SK-N-SH (cell line): ENCODE results near the gene TMEM115. TPM values are rescaled to one million over a fixed set of nuclear protein-coding genes. Genes with fewer than 3 reads are reported as not detected.

Source experiments
- CTCF ChIA-PET: fragments of 300-600, 350-600 bp; formaldehyde crosslinking; extraction: SDS; loops from one replicate; lab custom pipeline; 2021; lab: Yijun Ruan, JAX
- POLR2A ChIA-PET: fragments of 350-600 bp; sonication (Branson Sonifier 250); formaldehyde crosslinking; extraction: SDS; loops from one replicate; lab custom pipeline; 2020; ENCODE audit warnings: antibody characterized with exemption, inconsistent platforms; lab: Yijun Ruan, JAX
- DNase-seq: peaks from one replicate; pipeline ENCODE4 v3.0.0; 2012
- H2AFZ ChIP-seq: fragments of 200-600 bp; sonication (generic); 2 replicates; pipeline ENCODE4 v1.8.1; 2016; ENCODE audit warnings: antibody characterized with exemption, mild to moderate bottlenecking, low read depth
- H3F3A ChIP-seq: fragments of 200-600 bp; sonication (generic); replicated peaks from 2 replicates; pipeline ENCODE3; 2016; ENCODE audit warnings: antibody characterized with exemption, mild to moderate bottlenecking; ENCODE audit not compliant: insufficient read depth
- H3K27ac ChIP-seq, 2 experiments: fragments of 200-500 bp in 1 of 2; fragments of 200-600 bp in 1 of 2; sonication (Bioruptor generic) in 1 of 2; sonication (generic), shearing (Covaris generic) in 1 of 2; 2 replicates each; pipeline versions ENCODE4 v1.5.1 to v1.6.1; 2014 to 2016; ENCODE audit warnings: low read depth in 2 of 2, inconsistent platforms in 1 of 2, low read length in 1 of 2, mild to moderate bottlenecking in 1 of 2, mixed read lengths in 1 of 2
- H3K27me3 ChIP-seq: fragments of 200-600 bp; sonication (generic), shearing (Covaris generic); 2 replicates; pipeline ENCODE4 v1.6.1; 2016; ENCODE audit warnings: mixed run types; ENCODE audit not compliant: insufficient read depth
- H3K36me3 ChIP-seq, 2 experiments: fragments of 200-500 bp in 1 of 2; fragments of 200-600 bp in 1 of 2; sonication (Bioruptor generic) in 1 of 2; sonication (generic) in 1 of 2; replicated peaks in 1 of 2; 2 replicates each; pipeline versions ENCODE3 to v1.5.1; 2014 to 2016; ENCODE audit warnings: low read length in 1 of 2, mild to moderate bottlenecking in 1 of 2; ENCODE audit not compliant: insufficient read depth in 2 of 2, control insufficient read depth in 1 of 2
- H3K4me1 ChIP-seq, 2 experiments: fragments of 200-500 bp in 1 of 2; fragments of 200-600 bp in 1 of 2; sonication (Bioruptor generic) in 1 of 2; sonication (generic), shearing (Covaris generic) in 1 of 2; 2 replicates each; pipeline versions ENCODE4 v1.5.1 to v1.6.1; 2014 to 2016; ENCODE audit warnings: low read depth in 1 of 2, low read length in 1 of 2, mixed run types in 1 of 2; ENCODE audit not compliant: insufficient read depth in 2 of 2, control insufficient read depth in 1 of 2
- H3K4me2 ChIP-seq: fragments of 200-600 bp; sonication (generic), shearing (Covaris generic); 2 replicates; pipeline ENCODE4 v1.6.1; 2017; ENCODE audit warnings: mixed run types
- H3K4me3 ChIP-seq, 2 experiments: fragments of 200-500 bp in 1 of 2; fragments of 200-600 bp in 1 of 2; sonication (Bioruptor generic) in 1 of 2; sonication (generic), shearing (Covaris generic) in 1 of 2; 2 replicates each; pipeline versions ENCODE4 v1.5.1 to v1.8.1; 2014 to 2016; ENCODE audit warnings: low read depth in 2 of 2, inconsistent platforms in 1 of 2, low read length in 1 of 2, mild to moderate bottlenecking in 1 of 2, mixed read lengths in 1 of 2, moderate library complexity in 1 of 2
- H3K79me2 ChIP-seq: fragments of 200-600 bp; sonication (generic); 2 replicates; pipeline ENCODE4 v1.8.1; 2017; ENCODE audit warnings: mild to moderate bottlenecking; ENCODE audit not compliant: insufficient read depth
- H3K9ac ChIP-seq: fragments of 200-600 bp; sonication (generic); 2 replicates; pipeline ENCODE4 v1.6.1; 2017; ENCODE audit warnings: mixed run types
- H3K9me2 ChIP-seq: fragments of 200-600 bp; sonication (generic); 2 replicates; pipeline ENCODE4 v1.6.1; 2017; ENCODE audit warnings: mixed run types
- H3K9me3 ChIP-seq: fragments of 200-600 bp; sonication (generic); 2 replicates; pipeline ENCODE4 v1.6.1; 2017; ENCODE audit warnings: mixed run types, mild to moderate bottlenecking, moderate library complexity
- H4K20me1 ChIP-seq: fragments of 200-600 bp; sonication (generic); 2 replicates; pipeline ENCODE4 v1.6.1; 2017; ENCODE audit warnings: mild to moderate bottlenecking, mixed run types; ENCODE audit not compliant: insufficient read depth
- CHD2 ChIP-seq: fragments of 150-350 bp; IDR thresholded peaks from 2 replicates; pipeline ENCODE4 v1.6.1; 2018; ENCODE audit warnings: low read length; ENCODE audit not compliant: partially characterized antibody
- ELF1 ChIP-seq: IDR thresholded peaks from 2 replicates; pipeline ENCODE4 v1.4.0; 2012
- FOXJ3 ChIP-seq: sonication (generic); formaldehyde crosslinking; IDR thresholded peaks from 2 replicates; pipeline ENCODE4 v1.5.1; 2020; ENCODE audit warnings: mild to moderate bottlenecking, missing genetic modification reagents
- GABPA ChIP-seq: IDR thresholded peaks from 2 replicates; pipeline ENCODE4 v1.4.0; 2012; ENCODE audit warnings: low read depth, mild to moderate bottlenecking
- GATA2 ChIP-seq: sonication (generic); formaldehyde crosslinking; IDR thresholded peaks from 2 replicates; pipeline ENCODE4 v1.5.0; 2020; ENCODE audit warnings: mild to moderate bottlenecking, missing genetic modification reagents
- MXI1 ChIP-seq: IDR thresholded peaks from 2 replicates; pipeline ENCODE4 v1.6.1; 2012; ENCODE audit warnings: mild to moderate bottlenecking, low read depth, low read length, improper control_type of control experiment
- NFIC ChIP-seq: IDR thresholded peaks from 2 replicates; pipeline ENCODE4 v1.4.0; 2012; ENCODE audit warnings: borderline replicate concordance
- NRF1 ChIP-seq: IDR thresholded peaks from 2 replicates; pipeline ENCODE4 v1.6.1; 2012; ENCODE audit warnings: low read depth, mild to moderate bottlenecking, low read length
- POLR2AphosphoS5 ChIP-seq: IDR thresholded peaks from 2 replicates; pipeline ENCODE4 v1.6.1; 2012; ENCODE audit warnings: low read depth, low read length
- RFX5 ChIP-seq: IDR thresholded peaks from 2 replicates; pipeline ENCODE4 v1.6.1; 2012; ENCODE audit warnings: mild to moderate bottlenecking, improper control_type of control experiment, low read length
- SIN3A ChIP-seq: IDR thresholded peaks from 2 replicates; pipeline ENCODE4 v1.6.1; 2012; ENCODE audit warnings: low read depth, mild to moderate bottlenecking, low read length, moderate library complexity, borderline replicate concordance
- TAF1 ChIP-seq: IDR thresholded peaks from 2 replicates; pipeline ENCODE4 v1.6.1; 2012; ENCODE audit warnings: low read depth, mild to moderate bottlenecking, low read length, moderate library complexity, borderline replicate concordance
- YY1 ChIP-seq: IDR thresholded peaks from 2 replicates; pipeline ENCODE4 v1.4.0; 2012; ENCODE audit warnings: low read depth, mild to moderate bottlenecking
- WGBS: methylation state at CpG from one replicate; pipeline ENCODE4 v1.1.6; 2017; ENCODE audit warnings: low lambda C conversion rate; 5-methylcytosine and 5-hydroxymethylcytosine counted together
- polyA plus RNA-seq, 3 experiments: library from polyadenylated mRNA; depleted of rRNA; stranded (reverse); fragments of >200 nt; gene quantifications; 2 replicates each; pipeline ENCODE4 v1.2.3, GENCODE V29; 2012
- TF ChIP-seq, protein P1 (sequence below): IDR thresholded peaks from 2 replicates; pipeline ENCODE4 v1.4.0; 2012; ENCODE audit warnings: low read depth, borderline replicate concordance
- TF ChIP-seq, protein P2 (sequence below): IDR thresholded peaks from 2 replicates; pipeline ENCODE4 v1.4.0; 2012; ENCODE audit warnings: low read depth
- TF ChIP-seq, protein P3 (sequence below): IDR thresholded peaks from 2 replicates; pipeline ENCODE4 v1.4.0; 2012; ENCODE audit warnings: low read depth, borderline replicate concordance

Gene TMEM115, protein sequence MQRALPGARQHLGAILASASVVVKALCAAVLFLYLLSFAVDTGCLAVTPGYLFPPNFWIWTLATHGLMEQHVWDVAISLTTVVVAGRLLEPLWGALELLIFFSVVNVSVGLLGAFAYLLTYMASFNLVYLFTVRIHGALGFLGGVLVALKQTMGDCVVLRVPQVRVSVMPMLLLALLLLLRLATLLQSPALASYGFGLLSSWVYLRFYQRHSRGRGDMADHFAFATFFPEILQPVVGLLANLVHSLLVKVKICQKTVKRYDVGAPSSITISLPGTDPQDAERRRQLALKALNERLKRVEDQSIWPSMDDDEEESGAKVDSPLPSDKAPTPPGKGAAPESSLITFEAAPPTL
- polyA plus RNA-seq (2012; rRNA removed) = 47.8 and 49.2 TPM in 2 replicates
- 20.4 and 34.9 TPM in 2 replicates for polyA plus RNA-seq (2012; cell fraction: cytosol; rRNA removed)
- polyA plus RNA-seq (2012; cell fraction: nucleus; rRNA removed) = 33.8 and 42.1 TPM in 2 replicates

DNA sequence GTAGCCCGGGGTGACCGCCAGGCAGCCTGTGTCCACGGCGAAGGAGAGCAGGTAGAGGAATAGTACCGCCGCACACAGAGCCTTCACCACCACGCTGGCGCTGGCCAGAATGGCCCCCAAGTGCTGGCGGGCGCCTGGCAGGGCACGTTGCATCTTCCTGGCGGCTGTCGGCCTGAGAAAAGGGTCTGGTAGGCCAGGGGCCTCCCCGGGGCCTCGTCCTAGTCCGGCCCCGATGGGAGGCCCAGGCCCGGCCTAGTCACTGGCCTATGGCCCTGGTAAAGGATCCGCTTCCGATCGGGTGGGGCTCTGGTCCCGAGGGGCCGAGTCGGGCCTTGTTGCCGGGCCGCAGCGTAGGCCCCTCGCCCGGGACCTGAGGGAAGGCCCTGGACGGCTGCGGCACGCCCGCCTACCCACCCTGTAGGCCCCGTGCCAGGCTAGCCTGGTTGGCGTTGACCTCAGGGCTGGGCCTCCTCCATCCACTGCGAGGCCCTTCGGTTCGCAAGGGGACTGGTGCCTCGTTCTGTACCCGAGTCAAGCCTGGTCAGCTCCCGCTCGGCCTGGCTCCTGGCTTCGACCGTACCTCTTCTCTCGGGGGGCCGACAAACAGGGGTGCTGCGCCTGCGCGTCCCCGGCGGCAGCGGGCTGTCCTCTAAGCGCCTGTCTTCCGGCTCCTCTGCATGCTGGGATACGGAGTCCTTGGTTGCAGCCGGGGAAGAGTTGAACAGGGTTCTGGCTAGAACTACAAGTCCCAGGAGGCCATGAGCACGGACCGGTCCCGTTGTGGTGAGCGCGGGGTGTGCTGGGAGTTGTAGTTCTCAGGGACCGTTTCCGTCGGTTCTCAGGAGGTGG is at the start of gene TMEM115:
Gene TMEM115 (minus strand): TSS at position 611 of the 849 bp plus-strand sequence. CDS start 458 bp downstream, at position 153.
- peak within 1 kb of the TSS; percentile 60 to 84; a peak in 3 of 4 replicates for H3K27ac ChIP-seq
- peaks cover 8 to 49% of the 10 kb centered on the region in 2 experiments; a peak in 2 of 4 replicates for H3K4me1 ChIP-seq
- peak within 1 kb of the TSS; percentile 94 for H3K4me2 ChIP-seq
- H3K36me3 ChIP-seq = peaks cover 18 to 34% of the 10 kb centered on the region in 2 experiments
- H3K27me3 ChIP-seq = no peaks in the 10 kb centered on the region
- H4K20me1 ChIP-seq = peaks cover 45% of the 10 kb centered on the region
- 3% methylated on average over 20 of the region's 64 CpGs for WGBS
- H3K4me3 ChIP-seq = peak within 1 kb of the TSS; percentile 77 to 95
- H3K9me2 ChIP-seq = no peaks in the 10 kb centered on the region
- no peaks in the 10 kb centered on the region for H3K9me3 ChIP-seq
- POLR2A ChIA-PET = interaction anchor here (0.6 to 1.6 kb wide), 9 partner anchors 8 to 1609 kb away, joined by 3 to 11 read pairs (median 3); partner anchors contain the start of genes CYB561D2 and NPRL2
- H3K79me2 ChIP-seq = peaks cover 52% of the 10 kb centered on the region
- no peaks in the 10 kb centered on the region for H3F3A ChIP-seq
- peak; percentile 98 for DNase-seq
- CTCF ChIA-PET = interaction anchor here (0.8 to 0.9 kb wide), 2 partner anchors 30 to 31 kb away, joined by 3 read pairs; no protein-coding TSS in a partner anchor
- peak within 1 kb of the TSS; percentile 92 for H2AFZ ChIP-seq
- TF ChIP-seq NRF1 (peak; percentile 92), ELF1 (peak; percentile 96), POLR2AphosphoS5 (peak; percentile 56; the same call in 1 of the 2 replicates), GATA2 (CRISPR knock-in tag) (no peak), GABPA (peak; percentile 91), YY1 (no peak), SIN3A (no peak; the same call in 1 of the 2 replicates), NFIC (peak; percentile 21; the same call in 1 of the 2 replicates), MXI1 (peak; percentile 32; the same call in 1 of the 2 replicates), TAF1 (peak; percentile 62), FOXJ3 (CRISPR knock-in tag) (peak; percentile 84), CHD2 (peak; percentile 97), RFX5 (no peak)
- TF ChIP-seq, protein P1, sequence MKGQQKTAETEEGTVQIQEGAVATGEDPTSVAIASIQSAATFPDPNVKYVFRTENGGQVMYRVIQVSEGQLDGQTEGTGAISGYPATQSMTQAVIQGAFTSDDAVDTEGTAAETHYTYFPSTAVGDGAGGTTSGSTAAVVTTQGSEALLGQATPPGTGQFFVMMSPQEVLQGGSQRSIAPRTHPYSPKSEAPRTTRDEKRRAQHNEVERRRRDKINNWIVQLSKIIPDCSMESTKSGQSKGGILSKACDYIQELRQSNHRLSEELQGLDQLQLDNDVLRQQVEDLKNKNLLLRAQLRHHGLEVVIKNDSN = peak; percentile 47; the same call in 1 of the 2 replicates
- TF ChIP-seq, protein P2, sequence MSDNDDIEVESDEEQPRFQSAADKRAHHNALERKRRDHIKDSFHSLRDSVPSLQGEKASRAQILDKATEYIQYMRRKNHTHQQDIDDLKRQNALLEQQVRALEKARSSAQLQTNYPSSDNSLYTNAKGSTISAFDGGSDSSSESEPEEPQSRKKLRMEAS = peak; percentile 38
- TF ChIP-seq, protein P3, sequence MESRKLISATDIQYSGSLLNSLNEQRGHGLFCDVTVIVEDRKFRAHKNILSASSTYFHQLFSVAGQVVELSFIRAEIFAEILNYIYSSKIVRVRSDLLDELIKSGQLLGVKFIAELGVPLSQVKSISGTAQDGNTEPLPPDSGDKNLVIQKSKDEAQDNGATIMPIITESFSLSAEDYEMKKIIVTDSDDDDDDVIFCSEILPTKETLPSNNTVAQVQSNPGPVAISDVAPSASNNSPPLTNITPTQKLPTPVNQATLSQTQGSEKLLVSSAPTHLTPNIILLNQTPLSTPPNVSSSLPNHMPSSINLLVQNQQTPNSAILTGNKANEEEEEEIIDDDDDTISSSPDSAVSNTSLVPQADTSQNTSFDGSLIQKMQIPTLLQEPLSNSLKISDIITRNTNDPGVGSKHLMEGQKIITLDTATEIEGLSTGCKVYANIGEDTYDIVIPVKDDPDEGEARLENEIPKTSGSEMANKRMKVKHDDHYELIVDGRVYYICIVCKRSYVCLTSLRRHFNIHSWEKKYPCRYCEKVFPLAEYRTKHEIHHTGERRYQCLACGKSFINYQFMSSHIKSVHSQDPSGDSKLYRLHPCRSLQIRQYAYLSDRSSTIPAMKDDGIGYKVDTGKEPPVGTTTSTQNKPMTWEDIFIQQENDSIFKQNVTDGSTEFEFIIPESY = peak; percentile 65; the same call in 1 of the 2 replicates
- TF ChIP-seq, all 33 proteins: peak for 12
- peak within 1 kb of the TSS; percentile 87 for H3K9ac ChIP-seq
